ENCODE data around the gene CPA5.

GRCh38 chr7:130345725-130346124 is 1.1 kb downstream of the CPA5 start:
- TF ChIP-seq CTCF (IDR thresholded peaks at IDR 0.05; ENCODE audit: insufficient read depth, low read length) (no peak), POLR2AphosphoS5 (IDR thresholded peaks at IDR 0.05; ENCODE audit: low read depth) (no peak), GABPA (IDR thresholded peaks at IDR 0.05; ENCODE audit: low read depth) (no peak)
